Transverse colon (tissue), 4 donors: ENCODE data around the gene IGSF3. TPM values are rescaled to one million over a fixed set of nuclear protein-coding genes. Genes with fewer than 3 reads are reported as not detected.
"Not testable (repeated sequence)": the region's sequence is repeated elsewhere in the genome, so short reads cannot be mapped to it uniquely, and the experiment has no call there.

Source experiments
- DNase-seq: peaks from one replicate; pipeline ENCODE4 v3.0.0-alpha.2; 2019
- H3K27ac ChIP-seq, 4 donors: fragments of 200-600 bp; sonication (generic); 2 replicates each; pipeline ENCODE4 v1.5.1; 2016 to 2018; ENCODE audit warnings: inconsistent platforms in 4 of 4
- H3K27me3 ChIP-seq: fragments of 200-600 bp; sonication (generic); 2 replicates; pipeline ENCODE4 v1.5.1; 2017; ENCODE audit warnings: inconsistent platforms
- H3K36me3 ChIP-seq, 4 donors: fragments of 200-600 bp; sonication (generic); 2 replicates each; pipeline ENCODE4 v1.5.1; 2017 to 2019; ENCODE audit warnings: inconsistent platforms in 4 of 4
- H3K4me1 ChIP-seq, 4 donors: fragments of 200-600 bp; sonication (generic); 2 replicates each; pipeline ENCODE4 v1.5.1; 2017 to 2020; ENCODE audit warnings: inconsistent platforms in 4 of 4
- H3K4me3 ChIP-seq, 4 donors: fragments of 200-600 bp; sonication (generic); 1 replicate in 1 of 4; 2 replicates in 3 of 4; pipeline versions ENCODE4 v1.5.1 to v1.6.1; 2017 to 2019; ENCODE audit warnings: inconsistent platforms in 4 of 4
- H3K9me3 ChIP-seq, 2 donors: fragments of 200-600 bp; sonication (generic); 2 replicates each; pipeline ENCODE4 v1.5.1; 2017 to 2019; ENCODE audit warnings: inconsistent platforms in 2 of 2
- CTCF ChIP-seq, 5 experiments: fragments of 200-600 bp in 3 of 5; fragments of 450-650 bp in 2 of 5; sonication (generic) in 3 of 5; IDR thresholded peaks; 1 replicate in 2 of 5; 2 replicates in 3 of 5; pipeline ENCODE4 v1.5.1; 2016 to 2017; ENCODE audit warnings: antibody characterized with exemption in 5 of 5, inconsistent platforms in 3 of 5, mild to moderate bottlenecking in 2 of 5, moderate library complexity in 1 of 5
- EP300 ChIP-seq: sonication (generic); formaldehyde crosslinking; IDR thresholded peaks from one replicate; pipeline ENCODE4 v1.6.1; 2017; ENCODE audit warnings: antibody characterized with exemption, low read depth
- POLR2A ChIP-seq: fragments of 450-650 bp; IDR thresholded peaks from one replicate; pipeline ENCODE4 v1.6.1; 2016; ENCODE audit warnings: antibody characterized with exemption, mild to moderate bottlenecking, moderate library complexity
- POLR2AphosphoS5 ChIP-seq, 3 donors: sonication (generic); formaldehyde crosslinking; IDR thresholded peaks; one replicate each; pipeline ENCODE4 v1.6.1; 2016; ENCODE audit warnings: antibody characterized with exemption in 3 of 3
- WGBS, 2 donors: methylation state at CpG; one replicate each; pipeline ENCODE4 v1.1.5; 2018; ENCODE audit warnings: low coverage in 1 of 2; 5-methylcytosine and 5-hydroxymethylcytosine counted together
- in situ Hi-C, 4 donors: fragments of 200-750 bp; cut with MboI; loops; one replicate each; pipeline versions ENCODE4 v1.15.0 to v1.15.1; 2017; ENCODE audit warnings: low sequenced_read_pairs in 3 of 4, low pct_ligation_motif_present in 1 of 4, low pct_unique_long_range_greater_than_20kb in 1 of 4
- intact Hi-C: fragments of 100-400 bp; cut with DNase I; formaldehyde crosslinking; loops from one replicate; pipeline ENCODE4 v1.15.1; 2023; ENCODE audit warnings: low total_unique reads
- total RNA-seq, 4 donors: library from RNA; depleted of rRNA; stranded (reverse); fragments of >200 nt; gene quantifications; one replicate each; pipeline ENCODE4 v1.1.0, GENCODE V29; 2016

The IGSF3 gene
- total RNA-seq, 4 donors from 2014 or later = 36.7 to 75.8 (median 56.9) TPM

- H3K27me3 ChIP-seq, in situ Hi-C loops, H3K4me1 ChIP-seq, H3K4me3 ChIP-seq, H3K9me3 ChIP-seq, H3K36me3 ChIP-seq, H3K27ac ChIP-seq, intact Hi-C loops, DNase-seq: not testable (repeated sequence)
- 60 to 72% methylated on average over 1 of the region's 1 CpG for WGBS, 2 donors
These were observed 60.1 kb downstream of the IGSF3 start for GRCh38 chr1:116607463-116607862.

- intact Hi-C loops = not testable (repeated sequence)
These were observed 61.5 kb downstream of the IGSF3 start for GRCh38 chr1:116606067-116606466.

GRCh38 chr1:116605315-116605714, 62.2 kb downstream of the IGSF3 start:
- intact Hi-C loops (no loop called here), in situ Hi-C loops (no loop called here)
- Histone ChIP-seq H3K4me3 (no peak overlapping the region), H3K27me3 (no peaks in the 10 kb centered on the region), H3K36me3 (no peaks in the 10 kb centered on the region), H3K4me1 (no peaks in the 10 kb centered on the region), H3K9me3 (no peaks in the 10 kb centered on the region), H3K27ac (no peak overlapping the region)
- WGBS, 2 donors = 93% methylated on average over 1 of the region's 1 CpG
- DNase-seq = no peak
- no peak for TF ChIP-seq POLR2AphosphoS5 (IDR thresholded peaks at IDR 0.05)
- no peak for TF ChIP-seq EP300
- no peak for TF ChIP-seq POLR2A
- no peak for TF ChIP-seq CTCF (IDR thresholded peaks at IDR 0.05)

More at GRCh38 chr1:116606067-116606466, 61.5 kb downstream of the IGSF3 start:
- H3K4me1 ChIP-seq, H3K27ac ChIP-seq, in situ Hi-C loops, H3K27me3 ChIP-seq, H3K4me3 ChIP-seq, DNase-seq, H3K9me3 ChIP-seq, H3K36me3 ChIP-seq: not testable (repeated sequence)
- WGBS, 2 donors = 65 to 85% methylated on average over 4 to 8 of the region's 8 CpGs

- in situ Hi-C loops, H3K27me3 ChIP-seq, H3K4me3 ChIP-seq, H3K36me3 ChIP-seq, intact Hi-C loops, H3K9me3 ChIP-seq, H3K27ac ChIP-seq, DNase-seq, H3K4me1 ChIP-seq: not testable (repeated sequence)
- WGBS, 2 donors = 92 to 93% methylated on average over 4 to 6 of the region's 6 CpGs
These were observed 63.1 kb downstream of the IGSF3 start for GRCh38 chr1:116604408-116604807.

GRCh38 chr1:116603646-116604045, 63.9 kb downstream of the IGSF3 start:
- H3K9me3 ChIP-seq, H3K27ac ChIP-seq, DNase-seq, intact Hi-C loops, H3K4me3 ChIP-seq, H3K36me3 ChIP-seq, in situ Hi-C loops, H3K27me3 ChIP-seq, H3K4me1 ChIP-seq: not testable (repeated sequence)
- WGBS, 2 donors = 93% methylated on average over 13 of the region's 21 CpGs; no CpG with 5 or more reads in 1 of the 2 donors

- 89% methylated on average over 2 of the region's 2 CpGs; no CpG with 5 or more reads in 1 of the 2 donors for WGBS, 2 donors
- DNase-seq, H3K27ac ChIP-seq, intact Hi-C loops, H3K4me3 ChIP-seq, H3K27me3 ChIP-seq, H3K36me3 ChIP-seq, H3K9me3 ChIP-seq: not testable (repeated sequence)
- H3K4me1 ChIP-seq = peaks cover 5 to 38% (median 21%) of the 10 kb centered on the region in 4 donors
- in situ Hi-C loops = loop anchor here in 3 of 4 donors (25.0 kb wide), 2 partner anchors 438 to 463 kb away; partner anchors contain the start of gene TTF2 (in 1 of the 3)
These were observed 68.2 kb downstream of the IGSF3 start for GRCh38 chr1:116599369-116599768.

GRCh38 chr1:116598420-116599036, 69.0 kb downstream of the IGSF3 start:
- H3K27ac ChIP-seq = peak overlapping the region; percentile 61 to 74 (median 68)
- intact Hi-C loops, H3K36me3 ChIP-seq: not testable (repeated sequence)

GRCh38 chr1:116597388-116597787, 70.1 kb downstream of the IGSF3 start:
- DNase-seq, H3K36me3 ChIP-seq, H3K27me3 ChIP-seq, H3K4me3 ChIP-seq, H3K9me3 ChIP-seq, intact Hi-C loops: not testable (repeated sequence)
- H3K27ac ChIP-seq = peak overlapping the region; percentile 61 to 74 (median 68)
- in situ Hi-C loops = loop anchor here in 3 of 4 donors (25.0 kb wide), 2 partner anchors 440 to 465 kb away; partner anchors contain the start of gene TTF2 (in 1 of the 3)
- peaks cover 7 to 42% (median 23%) of the 10 kb centered on the region in 4 donors for H3K4me1 ChIP-seq
- WGBS, 2 donors = 25 to 40% methylated on average over 1 to 2 of the region's 2 CpGs

More at GRCh38 chr1:116598420-116599036, 69.0 kb downstream of the IGSF3 start:
- H3K9me3 ChIP-seq, H3K4me3 ChIP-seq, H3K27me3 ChIP-seq: not testable (repeated sequence)
- in situ Hi-C loops = loop anchor here in 3 of 4 donors (25.0 kb wide), 2 partner anchors 439 to 464 kb away; partner anchors contain the start of gene TTF2 (in 1 of the 3)
- peaks cover 5 to 38% (median 21%) of the 10 kb centered on the region in 4 donors for H3K4me1 ChIP-seq
- DNase-seq = peak; percentile 64
- WGBS, 2 donors = 54% methylated on average over 11 of the region's 11 CpGs; no CpG with 5 or more reads in 1 of the 2 donors

GRCh38 chr1:116596742-116597307, 70.7 kb downstream of the IGSF3 start:
- in situ Hi-C loops = loop anchor here in 3 of 4 donors (25.0 kb wide), 2 partner anchors 440 to 465 kb away; partner anchors contain the start of gene TTF2 (in 1 of the 3)
- WGBS, 2 donors = 44 to 52% methylated on average over 3 to 5 of the region's 5 CpGs
- H3K27me3 ChIP-seq, H3K36me3 ChIP-seq, H3K9me3 ChIP-seq, H3K4me3 ChIP-seq, intact Hi-C loops, DNase-seq: not testable (repeated sequence)
- H3K4me1 ChIP-seq = peaks cover 9 to 47% (median 26%) of the 10 kb centered on the region in 4 donors
- H3K27ac ChIP-seq = peak overlapping the region; percentile 61 to 74 (median 68)
